ENCODE data around the gene ARL5A. TPM values are rescaled to one million over a fixed set of nuclear protein-coding genes. Genes with fewer than 3 reads are reported as not detected.
A peak's percentile ranks its signal among the peaks of the same experiment; 100 is the strongest.

Gene ARL5A
- total and polyA plus RNA-seq, 2 of the 4 experiments (the other 2 are of a cell fraction), result 22.3 to 45.5 TPM

GRCh38 chr2:151840216-151841046, 12.2 kb upstream of the ARL5A start:
- Histone ChIP-seq H3K4me3 (ENCODE audit: insufficient read depth, low read depth, low read length) (no peak overlapping the region), H4K5ac (ENCODE audit: low read depth, low read length) (no peak overlapping the region), H2BK20ac (ENCODE audit: low read depth, low read length) (no peak overlapping the region), H3K4me1 (ENCODE audit: control insufficient read depth, insufficient read depth, low read length) (no peaks in the 10 kb centered on the region), H4K20me1 (ENCODE audit: insufficient read depth, low read length) (no peaks in the 10 kb centered on the region), H4K8ac (ENCODE audit: low read depth in 2 of 2, low read length in 2 of 2) (no peak overlapping the region), H3K9me1 (ENCODE audit: insufficient read depth, low read length) (no peaks in the 10 kb centered on the region), H2AK9ac (replicated peaks; ENCODE audit: low read depth, low read length, poor library complexity) (no peak overlapping the region), H3K9ac (ENCODE audit: low read depth, low read length) (no peak overlapping the region), H3K14ac (replicated peaks; ENCODE audit: low read depth, low read length) (no peak overlapping the region), H2AK5ac (ENCODE audit: low read depth, low read length) (no peak overlapping the region), H3K18ac (ENCODE audit: low read depth, low read length) (no peak overlapping the region), H3K4me2 (ENCODE audit: low read depth, low read length) (no peak overlapping the region), H3K27ac (ENCODE audit: insufficient read depth, low read length) (no peak overlapping the region), H2BK5ac (ENCODE audit: low read depth, low read length, poor library complexity, severe bottlenecking) (no peak overlapping the region), H3K9me3 (ENCODE audit: control insufficient read depth, insufficient read depth, low read length) (no peaks in the 10 kb centered on the region), H3K4ac (ENCODE audit: low read depth, low read length) (no peak overlapping the region), H2BK15ac (ENCODE audit: low read depth, low read length) (no peak overlapping the region), H3K36me3 (ENCODE audit: control insufficient read depth, insufficient read depth, low read length) (no peaks in the 10 kb centered on the region), H4K91ac (ENCODE audit: insufficient read depth, low read depth, low read length) (no peak overlapping the region), H3K23ac (ENCODE audit: low read depth, low read length) (no peak overlapping the region), H3K56ac (ENCODE audit: extremely low read depth, insufficient read depth, low read length) (no peak overlapping the region), H3K27me3 (ENCODE audit: control insufficient read depth, insufficient read depth, low read length) (no peaks in the 10 kb centered on the region), H2BK120ac (ENCODE audit: low read depth, low read length) (no peak overlapping the region), H2AFZ (replicated peaks; ENCODE audit: low read length, poor library complexity) (no peak overlapping the region), H3K79me1 (ENCODE audit: low read depth in 1 of 2, low read length in 2 of 2) (no peaks in the 10 kb centered on the region)
- ATAC-seq (ENCODE audit: low read depth) (no peak), DNase-seq (no peak)
- POLR2A ChIA-PET (ENCODE audit: unreplicated experiment), result no interaction called here
- no CpG with 5 or more reads among the region's 5 CpGs for WGBS, 2 experiments (ENCODE audit: extremely low coverage in 2 of 2, insufficient read length in 1 of 2)
- dilution Hi-C loops (cut with HindIII; ENCODE audit: low sequenced_read_pairs, unreplicated experiment) (no loop called here), intact Hi-C loops (cut with micrococcal nuclease) (no loop called here), in situ Hi-C loops (cut with MboI; ENCODE audit: low sequenced_read_pairs) (no loop called here)
- CTCF ChIA-PET, result no interaction called here
- BruUV-seq (replicated peaks), result no TSS peak
- TF ChIP-seq FOS (IDR thresholded peaks at IDR 0.05; ENCODE audit: low read depth, low read length) (no peak), POLR2A (IDR thresholded peaks at IDR 0.05; ENCODE audit: low read depth, low read length) (no peak), MAFK (IDR thresholded peaks at IDR 0.05; ENCODE audit: low read depth, low read length) (peak; percentile 23; the same call in 1 of the 2 replicates)

Data from IMR-90 (cell line).